Suprapubic skin (tissue), 4 donors: ENCODE measurements around the gene GPR157. TPM values are rescaled to one million over a fixed set of nuclear protein-coding genes. Genes with fewer than 3 reads are reported as not detected.

Experiments
- DNase-seq, 2 donors: peaks; one replicate each; pipeline ENCODE4 v3.0.0-alpha.2; 2019; ENCODE audit warnings: low spot score in 2 of 2
- H3K27ac ChIP-seq: fragments of 200-600 bp; sonication (generic); one replicate; pipeline ENCODE4 v1.5.1; 2019
- H3K27me3 ChIP-seq: fragments of 200-600 bp; sonication (generic); one replicate; pipeline ENCODE4 v1.5.1; 2019
- H3K36me3 ChIP-seq: fragments of 200-600 bp; sonication (generic); one replicate; pipeline ENCODE4 v1.5.1; 2019
- H3K4me1 ChIP-seq: fragments of 200-600 bp; sonication (generic); one replicate; pipeline ENCODE4 v1.5.1; 2019
- H3K4me3 ChIP-seq: fragments of 200-600 bp; sonication (generic); one replicate; pipeline ENCODE4 v1.5.1; 2019; ENCODE audit warnings: mild to moderate bottlenecking
- H3K9me3 ChIP-seq: fragments of 200-600 bp; sonication (generic); one replicate; pipeline ENCODE4 v1.5.1; 2019
- CTCF ChIP-seq, 2 donors: fragments of 200-600 bp in 1 of 2; fragments of 450-650 bp in 1 of 2; sonication (generic) in 1 of 2; IDR thresholded peaks; one replicate each; pipeline ENCODE4 v1.5.1; 2016 to 2019; ENCODE audit warnings: antibody characterized with exemption in 2 of 2, mild to moderate bottlenecking in 1 of 2, moderate library complexity in 1 of 2
- EP300 ChIP-seq: sonication (generic); formaldehyde crosslinking; IDR thresholded peaks from one replicate; pipeline ENCODE4 v1.6.1; 2017; ENCODE audit warnings: antibody characterized with exemption
- POLR2A ChIP-seq, 2 donors: fragments of 450-650 bp; IDR thresholded peaks; one replicate each; pipeline ENCODE4 v1.6.1; 2017; ENCODE audit warnings: antibody characterized with exemption in 2 of 2, mild to moderate bottlenecking in 2 of 2, moderate library complexity in 2 of 2
- POLR2AphosphoS5 ChIP-seq, 3 donors: sonication (generic); formaldehyde crosslinking; IDR thresholded peaks; one replicate each; pipeline ENCODE4 v1.6.1; 2017; ENCODE audit warnings: antibody characterized with exemption in 3 of 3
- WGBS: methylation state at CpG from one replicate; pipeline ENCODE4 v1.1.5; 2018; 5-methylcytosine and 5-hydroxymethylcytosine counted together
- total RNA-seq, 4 donors: library from RNA; depleted of rRNA; stranded (reverse); fragments of >200 nt; gene quantifications; one replicate each; pipeline ENCODE4 v1.1.0, GENCODE V29; 2016

Gene GPR157
- total RNA-seq, 4 donors from 2014 or later, result 38.9 to 62.8 (median 44.2) TPM

GRCh38 chr1:9152535-9152934 lies 23.6 kb upstream of the GPR157 start:
- TF ChIP-seq CTCF (IDR thresholded peaks at IDR 0.05) (no peak), POLR2AphosphoS5 (IDR thresholded peaks at IDR 0.05) (no peak), POLR2A (IDR thresholded peaks at IDR 0.05) (no peak), EP300 (no peak)
- WGBS, result 90% methylated on average over 9 of the region's 10 CpGs
- no peak overlapping the region for H3K4me3 ChIP-seq
- DNase-seq, result no peak
- peaks cover 5% of the 10 kb centered on the region for H3K36me3 ChIP-seq
- no peak overlapping the region for H3K27ac ChIP-seq
- H3K27me3 ChIP-seq, result no peaks in the 10 kb centered on the region
- no peaks in the 10 kb centered on the region for H3K9me3 ChIP-seq
- no peaks in the 10 kb centered on the region for H3K4me1 ChIP-seq

GRCh38 chr1:9151328-9151860 lies 22.5 kb upstream of the GPR157 start:
- H3K36me3 ChIP-seq, result peaks cover 5% of the 10 kb centered on the region
- no peak overlapping the region for H3K27ac ChIP-seq
- no peak for DNase-seq
- H3K27me3 ChIP-seq, result no peaks in the 10 kb centered on the region
- no peak overlapping the region for H3K4me3 ChIP-seq
- 59% methylated on average over 16 of the region's 16 CpGs for WGBS
- no peaks in the 10 kb centered on the region for H3K4me1 ChIP-seq
- H3K9me3 ChIP-seq, result no peaks in the 10 kb centered on the region
- TF ChIP-seq CTCF (IDR thresholded peaks at IDR 0.05) (no peak), EP300 (no peak), POLR2AphosphoS5 (IDR thresholded peaks at IDR 0.05) (no peak), POLR2A (IDR thresholded peaks at IDR 0.05) (no peak)

GRCh38 chr1:9150582-9151327 lies 21.9 kb upstream of the GPR157 start:
- no peak for DNase-seq
- Histone ChIP-seq H3K27ac (no peak overlapping the region), H3K36me3 (peaks cover 5% of the 10 kb centered on the region), H3K4me3 (no peak overlapping the region), H3K27me3 (no peaks in the 10 kb centered on the region), H3K4me1 (no peaks in the 10 kb centered on the region), H3K9me3 (no peaks in the 10 kb centered on the region)
- WGBS, result 70% methylated on average over 16 of the region's 16 CpGs
- no peak for TF ChIP-seq POLR2A (IDR thresholded peaks at IDR 0.05)
- TF ChIP-seq EP300, result no peak
- TF ChIP-seq CTCF (IDR thresholded peaks at IDR 0.05), result no peak
- no peak for TF ChIP-seq POLR2AphosphoS5 (IDR thresholded peaks at IDR 0.05)

- 85% methylated on average over 14 of the region's 17 CpGs for WGBS
- no peaks in the 10 kb centered on the region for H3K4me1 ChIP-seq
- no peaks in the 10 kb centered on the region for H3K9me3 ChIP-seq
- DNase-seq, result no peak
- H3K27me3 ChIP-seq, result no peaks in the 10 kb centered on the region
- H3K27ac ChIP-seq, result no peak overlapping the region
- H3K36me3 ChIP-seq, result peaks cover 5% of the 10 kb centered on the region
- no peak overlapping the region for H3K4me3 ChIP-seq
- TF ChIP-seq EP300 (no peak), POLR2AphosphoS5 (IDR thresholded peaks at IDR 0.05) (no peak), CTCF (IDR thresholded peaks at IDR 0.05) (no peak), POLR2A (IDR thresholded peaks at IDR 0.05) (no peak)
Measured at GRCh38 chr1:9149837-9150581, 21.1 kb upstream of the GPR157 start.

- 96% methylated on average over 3 of the region's 3 CpGs for WGBS
- TF ChIP-seq POLR2AphosphoS5 (IDR thresholded peaks at IDR 0.05) (no peak), EP300 (no peak), POLR2A (IDR thresholded peaks at IDR 0.05) (no peak)
- peaks cover 5% of the 10 kb centered on the region for H3K36me3 ChIP-seq
- H3K4me1 ChIP-seq, result no peaks in the 10 kb centered on the region
- no peak overlapping the region for H3K4me3 ChIP-seq
- H3K9me3 ChIP-seq, result no peaks in the 10 kb centered on the region
- DNase-seq, result no peak
- no peak overlapping the region for H3K27ac ChIP-seq
- no peaks in the 10 kb centered on the region for H3K27me3 ChIP-seq
Measured at GRCh38 chr1:9149151-9149550, 20.2 kb upstream of the GPR157 start.
